H1 (cell line): ENCODE results near the gene INHBC. TPM values are rescaled to one million over a fixed set of nuclear protein-coding genes. Genes with fewer than 3 reads are reported as not detected.

Experiments
- ASH2L ChIP-seq: fragments of 200-600, 300-600 bp; sonication (generic); IDR thresholded peaks from one replicate; pipeline ENCODE4 v1.7.1; 2017; ENCODE audit warnings: low read length
- BCL11A ChIP-seq, 2 experiments: IDR thresholded peaks; one replicate each; pipeline ENCODE4 v1.6.1; 2011; ENCODE audit warnings: low read depth in 2 of 2, low read length in 2 of 2, mild to moderate bottlenecking in 2 of 2
- CHD1 ChIP-seq: IDR thresholded peaks from 2 replicates; pipeline ENCODE4 v1.6.1; 2012; ENCODE audit warnings: low read depth, low read length, improper control_type of control experiment
- CTBP2 ChIP-seq: IDR thresholded peaks from 2 replicates; pipeline ENCODE4 v1.7.0; 2011; ENCODE audit warnings: borderline replicate concordance, mild to moderate bottlenecking, moderate library complexity, mixed read lengths, low read length; ENCODE audit not compliant: insufficient read depth, insufficient read length
- EP300 ChIP-seq, 2 experiments: IDR thresholded peaks; 1 replicate in 1 of 2; 2 replicates in 1 of 2; pipeline ENCODE4 v1.6.1; 2011 to 2012; ENCODE audit warnings: low read depth in 2 of 2, low read length in 2 of 2, mild to moderate bottlenecking in 2 of 2, borderline replicate concordance in 1 of 2, inconsistent platforms in 1 of 2, moderate library complexity in 1 of 2
- FOSL1 ChIP-seq: IDR thresholded peaks from 2 replicates; pipeline ENCODE4 v1.6.1; 2011; ENCODE audit warnings: mild to moderate bottlenecking, low read depth, low read length, moderate library complexity; ENCODE audit not compliant: insufficient read depth
- GTF2F1 ChIP-seq: IDR thresholded peaks from 2 replicates; pipeline ENCODE4 v1.6.1; 2012; ENCODE audit warnings: low read depth, low read length, improper control_type of control experiment, borderline replicate concordance
- HDAC6 ChIP-seq: IDR thresholded peaks from one replicate; pipeline ENCODE4 v1.7.1; 2012; ENCODE audit warnings: low read depth, mild to moderate bottlenecking, inconsistent platforms, low read length, moderate library complexity
- JUND ChIP-seq: IDR thresholded peaks from 2 replicates; pipeline ENCODE4 v1.6.1; 2011; ENCODE audit warnings: mild to moderate bottlenecking, improper control_type of control experiment, low read length
- KDM1A ChIP-seq: fragments of 200-600, 300-600 bp; sonication (generic); IDR thresholded peaks from 2 replicates; pipeline ENCODE4 v1.7.1; 2016; ENCODE audit warnings: mild to moderate bottlenecking, low read length, borderline replicate concordance
- MAFK ChIP-seq: IDR thresholded peaks from 2 replicates; pipeline ENCODE4 v1.6.1; 2012; ENCODE audit warnings: low read depth, mild to moderate bottlenecking, improper control_type of control experiment, low read length
- POLR2A ChIP-seq, 2 experiments: IDR thresholded peaks; 1 replicate in 1 of 2; 2 replicates in 1 of 2; pipeline ENCODE4 v1.6.1; 2011; ENCODE audit warnings: low read depth in 2 of 2, low read length in 2 of 2, mild to moderate bottlenecking in 2 of 2; ENCODE audit errors: control extremely low read depth in 1 of 2
- RAD21 ChIP-seq, 2 experiments: IDR thresholded peaks in 1 of 2; conservative IDR thresholded peaks in 1 of 2; 2 replicates each; pipeline ENCODE4 v1.6.1; 2011; ENCODE audit warnings: low read depth in 2 of 2, low read length in 2 of 2, improper control_type of control experiment in 1 of 2, inconsistent platforms in 1 of 2, mild to moderate bottlenecking in 1 of 2, moderate library complexity in 1 of 2
- RFX5 ChIP-seq: IDR thresholded peaks from 2 replicates; pipeline ENCODE4 v1.6.1; 2011; ENCODE audit warnings: low read depth, low read length, improper control_type of control experiment, borderline replicate concordance
- RNF2 ChIP-seq: fragments of 200-900, 300-1000 bp; sonication (generic); IDR thresholded peaks from 2 replicates; pipeline ENCODE4 v1.7.1; 2016; ENCODE audit warnings: borderline replicate concordance, low read depth, mild to moderate bottlenecking, antibody characterized with exemption, low read length; ENCODE audit not compliant: poor library complexity, severe bottlenecking; ENCODE audit errors: missing control alignments
- SAP30 ChIP-seq: fragments of 300-600 bp; sonication (generic); IDR thresholded peaks from 2 replicates; pipeline ENCODE4 v1.7.1; 2012; ENCODE audit warnings: low read length, moderate library complexity, mild to moderate bottlenecking, inconsistent platforms; ENCODE audit not compliant: insufficient read depth, insufficient replicate concordance
- SIX5 ChIP-seq: IDR thresholded peaks from 2 replicates; pipeline ENCODE4 v1.6.1; 2011; ENCODE audit warnings: mild to moderate bottlenecking, low read depth, low read length
- YY1 ChIP-seq: IDR thresholded peaks from 2 replicates; pipeline ENCODE4 v1.6.1; 2011; ENCODE audit warnings: low read depth, mild to moderate bottlenecking, low read length
- polyA plus RNA-seq, 7 experiments: library from polyadenylated mRNA; depleted of rRNA in 3 of 7; stranded (reverse) in 5 of 7; unstranded in 2 of 7; fragments of >200 nt in 5 of 7; fragments of 200-250 nt in 2 of 7; gene quantifications; 1 replicate in 5 of 7; 2 replicates in 1 of 7; 4 replicates in 1 of 7; pipeline versions ENCODE4 v1.2.1 to v1.2.3, GENCODE V29; 2011 to 2013; ENCODE audit warnings: missing spikeins in 2 of 7, mixed read lengths in 2 of 7
- total RNA-seq: library from RNA; stranded (reverse); fragmentation: NEBNext Ultra II Directional; extraction: Animal tissue kit (Norgen Biotek cat#: 25700); gene quantifications from 2 replicates; pipeline ENCODE4 v1.2.1, GENCODE V29; 2021
- TF ChIP-seq, protein P1 (sequence below), 3 experiments: IDR thresholded peaks; 1 replicate in 2 of 3; 2 replicates in 1 of 3; pipeline versions ENCODE4 v1.5.1 to v1.6.1; 2011; ENCODE audit warnings: low read length in 3 of 3, mild to moderate bottlenecking in 3 of 3, inconsistent platforms in 2 of 3, low read depth in 1 of 3, moderate library complexity in 1 of 3; ENCODE audit not compliant: insufficient read depth in 1 of 3; ENCODE audit errors: control extremely low read depth in 1 of 3
- TF ChIP-seq, protein P2 (sequence below): IDR thresholded peaks from 2 replicates; pipeline ENCODE4 v1.6.1; 2011; ENCODE audit warnings: low read depth, mild to moderate bottlenecking, low read length; ENCODE audit not compliant: insufficient read depth

INHBC gene
- total and polyA plus RNA-seq, 2 of the 8 experiments (the other 6 are each of a cell fraction or from before 2014, with no cell fraction given), result 0.15 TPM; not detected in 1

DNA sequence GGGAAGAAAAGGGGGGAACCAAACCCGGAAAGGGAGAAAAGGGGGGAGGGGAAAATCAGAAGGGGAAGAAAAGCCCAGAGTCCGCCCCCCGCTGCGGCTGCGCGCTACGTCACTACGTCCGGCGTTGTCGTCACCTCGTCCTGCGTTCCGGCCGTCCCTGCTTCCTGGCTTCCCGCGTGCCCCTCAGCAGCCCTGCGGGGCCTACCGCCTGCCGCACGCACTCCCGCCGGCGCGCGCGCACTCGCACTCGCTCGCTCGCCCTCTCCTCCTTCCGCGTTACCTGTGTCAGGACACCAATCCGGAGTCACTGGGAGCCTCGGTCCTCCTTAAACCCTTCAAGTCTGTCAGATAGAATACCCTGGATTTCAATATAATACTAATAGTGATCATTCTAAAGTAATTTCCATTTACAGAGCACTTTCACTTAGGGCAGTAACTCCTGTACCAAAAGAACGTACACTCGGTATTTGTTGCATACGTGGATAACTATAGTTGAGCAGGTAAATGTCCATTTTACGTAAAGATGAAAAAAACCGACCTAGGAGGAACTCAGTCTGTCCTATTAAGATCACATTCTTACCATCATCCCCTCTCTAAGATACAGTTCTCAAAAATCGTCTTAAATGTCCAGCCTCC, 3.5 kb upstream of the INHBC start, which contains the start of gene R3HDM2 (continued):
- TF ChIP-seq, protein P1, sequence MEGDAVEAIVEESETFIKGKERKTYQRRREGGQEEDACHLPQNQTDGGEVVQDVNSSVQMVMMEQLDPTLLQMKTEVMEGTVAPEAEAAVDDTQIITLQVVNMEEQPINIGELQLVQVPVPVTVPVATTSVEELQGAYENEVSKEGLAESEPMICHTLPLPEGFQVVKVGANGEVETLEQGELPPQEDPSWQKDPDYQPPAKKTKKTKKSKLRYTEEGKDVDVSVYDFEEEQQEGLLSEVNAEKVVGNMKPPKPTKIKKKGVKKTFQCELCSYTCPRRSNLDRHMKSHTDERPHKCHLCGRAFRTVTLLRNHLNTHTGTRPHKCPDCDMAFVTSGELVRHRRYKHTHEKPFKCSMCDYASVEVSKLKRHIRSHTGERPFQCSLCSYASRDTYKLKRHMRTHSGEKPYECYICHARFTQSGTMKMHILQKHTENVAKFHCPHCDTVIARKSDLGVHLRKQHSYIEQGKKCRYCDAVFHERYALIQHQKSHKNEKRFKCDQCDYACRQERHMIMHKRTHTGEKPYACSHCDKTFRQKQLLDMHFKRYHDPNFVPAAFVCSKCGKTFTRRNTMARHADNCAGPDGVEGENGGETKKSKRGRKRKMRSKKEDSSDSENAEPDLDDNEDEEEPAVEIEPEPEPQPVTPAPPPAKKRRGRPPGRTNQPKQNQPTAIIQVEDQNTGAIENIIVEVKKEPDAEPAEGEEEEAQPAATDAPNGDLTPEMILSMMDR (IDR thresholded peaks at IDR 0.05; ENCODE audit: control extremely low read depth in 1 of 3, insufficient read depth in 1 of 3, low read depth in 1 of 3, low read length in 3 of 3), result no peak
- no peak for TF ChIP-seq BCL11A (IDR thresholded peaks at IDR 0.05; ENCODE audit: low read depth in 2 of 2, low read length in 2 of 2)
- TF ChIP-seq, protein P2, sequence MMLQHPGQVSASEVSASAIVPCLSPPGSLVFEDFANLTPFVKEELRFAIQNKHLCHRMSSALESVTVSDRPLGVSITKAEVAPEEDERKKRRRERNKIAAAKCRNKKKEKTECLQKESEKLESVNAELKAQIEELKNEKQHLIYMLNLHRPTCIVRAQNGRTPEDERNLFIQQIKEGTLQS, result no peak
- no peak for TF ChIP-seq MAFK
- no peak for TF ChIP-seq YY1
- no peak for TF ChIP-seq CHD1
- TF ChIP-seq RNF2, result no peak
- peak; percentile 84 for TF ChIP-seq ASH2L
- peak in 1 of 2 experiments; percentile 47; a peak in 1 of 3 replicates for TF ChIP-seq EP300 (IDR thresholded peaks at IDR 0.05; ENCODE audit: borderline replicate concordance in 1 of 2, low read depth in 2 of 2, low read length in 2 of 2)
- no peak for TF ChIP-seq HDAC6
- peak in 1 of 2 experiments; percentile 87; a peak in 2 of 3 replicates for TF ChIP-seq POLR2A (IDR thresholded peaks at IDR 0.05; ENCODE audit: control extremely low read depth in 1 of 2, low read depth in 2 of 2, low read length in 2 of 2)
- no peak for TF ChIP-seq SAP30
- TF ChIP-seq KDM1A, result no peak
- TF ChIP-seq JUND, result peak; percentile 21; the same call in 1 of the 2 replicates
- no peak for TF ChIP-seq RAD21 (IDR thresholded peaks at IDR 0.05 in 1 of 2, conservative IDR thresholded peaks at IDR 0.05 in 1 of 2; ENCODE audit: low read depth in 2 of 2, low read length in 2 of 2)
- TF ChIP-seq GTF2F1, result no peak
- no peak for TF ChIP-seq CTBP2
- no peak for TF ChIP-seq RFX5
- TF ChIP-seq SIX5, result no peak
- TF ChIP-seq FOSL1, result no peak
